Measurements from ENCODE around the gene FASLG. TPM values are rescaled to one million over a fixed set of nuclear protein-coding genes. Genes with fewer than 3 reads are reported as not detected.

Gene FASLG
- total RNA-seq, 1 donor from 2014 or later = not detected

- ATAC-seq (no peak), DNase-seq (ENCODE audit: low spot score) (no peak)
Observed at GRCh38 chr1:172642970-172643369, 15.9 kb upstream of the FASLG start.

- ATAC-seq = no peak
- DNase-seq (ENCODE audit: low spot score) = no peak
Observed at GRCh38 chr1:172646653-172647052, 12.2 kb upstream of the FASLG start.

GRCh38 chr1:172647110-172647564 lies 11.8 kb upstream of the FASLG start:
- DNase-seq (ENCODE audit: low spot score) = no peak
- ATAC-seq = no peak

GRCh38 chr1:172647987-172648386 lies 10.9 kb upstream of the FASLG start:
- no peak for ATAC-seq

GRCh38 chr1:172650474-172651193 lies 8.3 kb upstream of the FASLG start:
- DNase-seq (ENCODE audit: low spot score) = no peak
- ATAC-seq = no peak

More at GRCh38 chr1:172647987-172648386, 10.9 kb upstream of the FASLG start:
- DNase-seq (ENCODE audit: low spot score) = no peak

GRCh38 chr1:172653015-172653709 lies 5.7 kb upstream of the FASLG start:
- DNase-seq (ENCODE audit: low spot score) (no peak), ATAC-seq (no peak)

- ATAC-seq = no peak
- no peak for DNase-seq (ENCODE audit: low spot score)
Observed at GRCh38 chr1:172654535-172654934, 4.4 kb upstream of the FASLG start.

- DNase-seq (ENCODE audit: low spot score) = no peak
- ATAC-seq = no peak
Observed at GRCh38 chr1:172656576-172656975, 2.3 kb upstream of the FASLG start.

GRCh38 chr1:172657586-172657985 lies 1.3 kb upstream of the FASLG start:
- no peak for ATAC-seq
- no peak for DNase-seq (ENCODE audit: low spot score)

- no peak for ATAC-seq
Observed at GRCh38 chr1:172661107-172661506, 2.2 kb downstream of the FASLG start.

GRCh38 chr1:172662464-172663109 lies 3.7 kb downstream of the FASLG start:
- ATAC-seq = no peak

More at GRCh38 chr1:172661107-172661506, 2.2 kb downstream of the FASLG start:
- no peak for DNase-seq (ENCODE audit: low spot score)

GRCh38 chr1:172663732-172664131 lies 4.8 kb downstream of the FASLG start:
- DNase-seq (ENCODE audit: low spot score) = no peak
- no peak for ATAC-seq

More at GRCh38 chr1:172662464-172663109, 3.7 kb downstream of the FASLG start:
- DNase-seq (ENCODE audit: low spot score) = no peak

GRCh38 chr1:172668097-172668496 lies 9.2 kb downstream of the FASLG start:
- ATAC-seq (no peak), DNase-seq (ENCODE audit: low spot score) (no peak)

GRCh38 chr1:172669011-172669410 lies 10.1 kb downstream of the FASLG start:
- ATAC-seq (no peak), DNase-seq (ENCODE audit: low spot score) (no peak)

GRCh38 chr1:172670316-172670715 lies 11.4 kb downstream of the FASLG start:
- DNase-seq (ENCODE audit: low spot score) (no peak), ATAC-seq (no peak)

GRCh38 chr1:172670791-172671190 lies 11.9 kb downstream of the FASLG start:
- no peak for ATAC-seq
- no peak for DNase-seq (ENCODE audit: low spot score)

- no peak for ATAC-seq
- no peak for DNase-seq (ENCODE audit: low spot score)
Observed at GRCh38 chr1:172671591-172671990, 12.7 kb downstream of the FASLG start.

GRCh38 chr1:172672720-172673119 lies 13.8 kb downstream of the FASLG start:
- DNase-seq (ENCODE audit: low spot score) = no peak
- ATAC-seq = no peak

GRCh38 chr1:172673761-172674160 lies 14.9 kb downstream of the FASLG start:
- no peak for ATAC-seq
- DNase-seq (ENCODE audit: low spot score) = no peak

GRCh38 chr1:172674831-172675613 lies 16.1 kb downstream of the FASLG start:
- DNase-seq (ENCODE audit: low spot score) = no peak
- no peak for ATAC-seq

All from left lobe of liver (tissue), 2 donors.